ENCODE results near the gene PLEKHG2.
A peak's percentile ranks its signal among the peaks of the same experiment; 100 is the strongest.

Gene PLEKHG2

DNA sequence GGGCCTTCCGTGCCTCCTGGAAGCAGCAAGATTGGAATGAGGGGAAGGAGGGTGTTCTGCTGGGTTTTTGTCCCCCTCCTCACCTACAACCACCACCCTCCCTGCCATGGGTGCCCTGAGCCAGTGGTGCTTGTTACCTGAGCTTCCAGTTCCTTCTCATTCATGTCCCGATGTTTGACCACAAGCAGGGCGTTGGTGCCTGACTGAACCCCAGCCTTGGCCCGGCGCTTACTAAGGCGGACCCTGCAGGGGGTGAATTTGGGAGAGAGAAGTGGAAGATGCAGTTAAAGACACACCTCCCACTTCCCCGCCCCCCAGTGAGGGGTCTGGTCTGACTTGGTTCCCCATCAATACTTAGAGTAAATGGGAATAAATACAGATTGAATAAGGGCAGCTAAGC lies 25.9 kb upstream of the PLEKHG2 start:
- no peak for DNase-seq

DNA sequence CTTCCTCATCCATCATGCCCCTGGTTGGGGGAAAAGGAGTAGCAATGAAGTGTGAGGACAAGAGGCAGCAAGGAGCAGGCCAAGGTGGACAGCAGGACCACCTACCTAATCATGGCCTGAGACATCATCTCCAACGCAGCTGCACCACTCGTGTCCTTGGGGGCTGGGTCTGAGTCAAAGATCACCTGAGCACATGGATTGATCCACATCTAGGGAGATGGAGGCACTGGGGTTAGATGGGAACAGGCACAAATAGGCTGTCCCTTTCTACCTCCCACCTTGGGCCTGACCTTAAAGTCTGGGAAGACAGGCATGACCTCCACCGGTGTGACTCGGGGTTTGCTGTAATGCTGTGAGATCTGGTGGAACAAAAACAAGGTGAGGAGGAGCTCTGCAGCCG lies 23.8 kb upstream of the PLEKHG2 start:
- no peak for DNase-seq

GRCh38 chr19:39389631-39390414 lies 22.6 kb upstream of the PLEKHG2 start:
- DNase-seq, result no peak

GRCh38 chr19:39390451-39390750 lies 22.1 kb upstream of the PLEKHG2 start:
- DNase-seq, result no peak

- peak; percentile 99 for DNase-seq
These were observed 21.6 kb upstream of the PLEKHG2 start, which contains the start of the genes MED29 and PAF1 for GRCh38 chr19:39390751-39391437. TSS of gene MED29 (plus strand) at chr19:39391378. CDS start at chr19:39391423, 45 bp downstream. TSS of gene PAF1 (minus strand) at chr19:39391106. CDS start at chr19:39390864, 242 bp downstream.

DNA sequence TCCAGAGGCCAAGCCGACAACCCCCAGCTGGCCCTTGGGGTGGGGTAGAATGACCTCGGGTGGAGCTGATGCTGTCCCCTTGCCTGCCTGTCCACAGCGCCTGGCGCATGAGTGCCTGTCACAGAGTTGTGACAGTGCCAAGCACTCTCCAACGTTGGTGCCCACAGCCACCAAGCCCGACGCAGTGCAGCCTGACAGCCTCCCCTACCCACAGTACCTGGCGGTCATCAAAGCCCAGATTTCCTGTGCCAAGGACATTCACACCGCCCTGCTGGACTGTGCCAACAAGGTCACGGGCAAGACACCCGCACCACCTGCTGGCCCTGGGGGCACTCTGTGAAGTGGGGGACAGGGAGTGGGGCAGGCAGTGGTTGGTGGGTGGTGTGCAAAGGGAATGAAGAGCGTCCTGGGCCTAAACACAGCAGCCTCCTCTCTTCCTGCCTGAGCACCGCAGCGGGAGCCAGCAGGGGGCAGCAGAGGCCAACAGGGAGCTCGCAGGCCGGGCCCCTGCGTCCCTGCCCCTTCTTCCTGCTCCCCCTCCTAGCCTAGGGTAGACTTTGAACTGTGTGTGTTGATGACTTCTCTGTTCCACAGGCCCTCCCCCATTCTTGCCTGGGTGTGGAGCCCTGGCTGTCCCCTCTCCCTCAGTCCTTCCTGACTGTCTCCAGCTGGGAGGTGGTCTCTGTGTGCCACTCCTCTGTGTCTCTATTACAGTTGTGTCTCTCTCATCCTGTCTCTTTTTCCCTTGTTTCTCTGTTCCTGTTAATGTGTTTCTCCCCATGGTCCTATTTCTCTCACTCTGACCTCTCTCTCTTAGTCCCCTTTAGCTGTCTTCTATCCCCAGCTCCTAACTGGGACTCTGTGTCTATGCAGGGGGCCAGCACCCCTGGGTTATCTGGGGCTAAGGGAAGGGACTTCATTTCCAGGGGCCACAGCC lies 14.8 kb upstream of the PLEKHG2 start:
- peak; percentile 16 for DNase-seq

- DNase-seq, result no peak
These were observed 14.1 kb upstream of the PLEKHG2 start for GRCh38 chr19:39398297-39398864.

DNA sequence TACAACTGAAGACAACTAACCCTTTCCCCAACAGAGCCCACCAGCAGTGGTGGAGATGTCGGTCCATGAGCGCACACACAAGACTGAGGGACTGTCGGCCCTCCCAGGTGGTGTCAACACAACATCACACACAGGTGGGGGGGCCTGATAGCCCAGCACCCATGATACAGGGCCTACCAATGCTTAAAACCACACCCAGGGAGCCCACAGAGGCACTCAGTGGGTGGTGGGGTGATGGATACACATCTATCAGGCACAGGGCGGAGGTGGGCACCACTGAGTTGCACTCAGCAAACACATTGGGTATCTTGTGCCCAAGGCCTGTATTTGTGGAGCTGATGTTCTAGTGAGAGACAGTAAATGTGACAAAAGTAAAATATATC lies 12.8 kb upstream of the PLEKHG2 start:
- no peak for DNase-seq

- no peak for DNase-seq
These were observed 12.4 kb upstream of the PLEKHG2 start for GRCh38 chr19:39400061-39400460.

GRCh38 chr19:39401070-39401548 lies 11.4 kb upstream of the PLEKHG2 start:
- no peak for DNase-seq

DNA sequence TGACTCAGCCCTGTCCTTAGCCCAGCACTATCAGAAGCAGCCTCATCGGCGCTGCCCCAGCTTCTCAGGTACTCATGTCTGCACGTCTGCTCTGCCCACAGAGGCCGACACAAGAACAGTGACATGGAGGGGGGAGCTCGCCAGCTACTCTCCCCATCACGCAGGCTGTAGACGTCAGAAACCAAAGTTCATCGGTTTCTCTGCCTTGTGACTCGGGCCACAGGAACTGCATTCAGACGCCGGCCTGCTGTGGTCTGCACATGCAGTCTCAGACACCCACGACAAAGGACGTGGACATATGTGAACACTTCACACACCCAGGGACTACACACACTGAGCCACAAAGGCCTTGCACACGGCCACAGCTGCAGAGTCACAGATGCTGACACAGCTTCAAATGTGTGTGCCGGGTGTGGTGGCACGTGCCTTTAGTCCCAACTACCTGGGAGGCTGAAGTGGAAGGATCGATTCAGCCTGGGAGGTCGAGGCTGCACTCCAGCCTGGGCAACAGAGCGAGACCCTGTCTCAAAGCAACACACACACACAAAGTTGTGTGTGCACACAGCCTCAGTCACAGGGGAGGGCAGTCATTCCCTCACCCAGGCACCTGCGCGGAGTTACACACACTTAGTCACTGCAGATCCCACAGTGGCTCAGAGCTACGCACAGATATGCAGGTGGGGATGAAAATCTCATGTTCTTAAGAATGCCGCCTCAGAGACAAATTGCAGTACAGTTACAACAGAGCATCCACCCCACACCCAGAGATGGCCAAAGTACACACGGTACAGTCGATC lies 10.7 kb upstream of the PLEKHG2 start:
- no peak for DNase-seq

- peak; percentile 36 for DNase-seq
These were observed 9.8 kb upstream of the PLEKHG2 start for GRCh38 chr19:39402346-39403300.

DNA sequence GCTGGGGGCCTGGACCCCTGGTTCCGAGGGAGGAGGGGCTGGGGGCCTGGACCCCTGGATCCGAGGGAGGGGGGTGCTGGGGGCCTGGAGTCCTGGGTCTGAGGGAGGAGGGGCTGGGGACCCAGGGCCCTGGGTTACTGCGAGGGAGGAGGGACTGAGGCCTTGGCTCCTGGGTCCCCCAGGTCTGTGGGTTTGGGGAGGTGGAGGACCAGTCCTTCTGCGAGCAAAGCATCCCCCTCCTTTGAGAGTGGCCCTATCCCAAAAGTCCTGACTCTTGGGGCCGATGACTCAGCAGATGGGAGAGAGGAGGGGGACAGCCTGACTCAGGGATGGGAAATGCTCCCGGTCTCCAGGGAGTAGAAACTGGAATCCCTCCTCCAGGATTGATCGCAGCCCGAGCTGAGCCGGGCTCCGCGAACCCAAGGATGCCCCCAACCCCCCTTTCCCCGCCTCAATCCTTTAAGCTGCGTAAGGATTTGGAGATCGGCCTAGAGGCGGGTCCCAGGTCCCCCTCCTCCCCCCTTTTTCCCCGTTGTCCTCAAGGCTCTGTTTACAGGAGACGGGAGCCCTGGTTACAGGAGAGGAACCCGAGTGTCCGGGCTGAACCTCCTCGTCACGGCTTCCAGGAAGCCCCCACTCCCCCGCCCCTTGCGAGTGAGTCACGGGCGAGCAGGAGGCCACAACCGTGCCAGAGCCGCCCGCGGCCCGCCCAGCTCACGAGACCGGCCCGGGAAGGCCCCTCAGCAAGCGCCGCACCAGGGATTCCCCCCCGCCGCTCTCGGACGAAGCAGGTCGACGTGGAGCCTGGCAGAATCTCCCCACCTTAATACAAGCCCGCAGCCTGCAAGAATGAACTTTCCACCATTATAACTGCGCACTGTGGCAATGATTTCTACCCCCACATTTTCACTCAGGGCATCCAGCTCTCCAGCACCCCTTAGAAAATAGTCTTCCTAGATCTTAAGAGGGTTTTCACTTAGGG lies 8.8 kb upstream of the PLEKHG2 start:
- peak; percentile 70 for DNase-seq

GRCh38 chr19:39405261-39405957 lies 7.1 kb upstream of the PLEKHG2 start:
- DNase-seq, result no peak

- DNase-seq, result no peak
These were observed 6.4 kb upstream of the PLEKHG2 start for GRCh38 chr19:39405958-39406655.

GRCh38 chr19:39406656-39407409 lies 5.6 kb upstream of the PLEKHG2 start, which contains the start of gene ZFP36:
TSS of gene ZFP36 (plus strand) at chr19:39406847. CDS start at chr19:39406905, 58 bp downstream.
- peak; percentile 34 for DNase-seq

- no peak for DNase-seq
These were observed 5.1 kb upstream of the PLEKHG2 start for GRCh38 chr19:39407410-39407659.
